HG02763 (cell line): ENCODE data around the gene PITRM1.
A peak's percentile ranks its signal among the peaks of the same experiment; 100 is the strongest.
"Not testable (repeated sequence)": the region's sequence is repeated elsewhere in the genome, so short reads cannot be mapped to it uniquely, and the experiment has no call there.

Experiments used
- ATAC-seq: cut with Tn5 transposase; IDR thresholded peaks from one replicate; pipeline ENCODE4 v1.9.1; 2021; ENCODE audit warnings: mild to moderate bottlenecking, moderate library complexity; ENCODE audit not compliant: unreplicated experiment

The PITRM1 gene

DNA sequence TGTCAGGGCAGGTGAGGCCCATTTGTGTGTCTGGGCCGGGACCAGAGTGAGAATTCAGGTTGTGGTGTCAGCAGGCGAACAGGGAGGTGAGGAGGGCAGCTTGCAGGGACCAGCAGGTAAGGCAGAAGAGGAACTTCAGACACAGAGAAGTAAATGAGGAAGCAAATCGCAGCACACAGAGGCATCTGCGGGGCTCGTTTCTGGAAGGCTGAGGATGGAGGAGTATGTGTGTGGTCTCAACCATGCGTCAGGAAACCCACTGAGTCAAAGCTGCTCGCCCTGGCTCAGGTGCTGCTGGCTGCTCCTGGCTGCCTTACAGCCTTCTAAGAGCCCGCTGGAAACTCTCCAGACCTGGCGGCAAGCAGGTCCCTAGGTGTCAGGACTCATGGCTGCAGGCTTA, 26.9 kb upstream of the PITRM1 start:
- ATAC-seq: no peak

DNA sequence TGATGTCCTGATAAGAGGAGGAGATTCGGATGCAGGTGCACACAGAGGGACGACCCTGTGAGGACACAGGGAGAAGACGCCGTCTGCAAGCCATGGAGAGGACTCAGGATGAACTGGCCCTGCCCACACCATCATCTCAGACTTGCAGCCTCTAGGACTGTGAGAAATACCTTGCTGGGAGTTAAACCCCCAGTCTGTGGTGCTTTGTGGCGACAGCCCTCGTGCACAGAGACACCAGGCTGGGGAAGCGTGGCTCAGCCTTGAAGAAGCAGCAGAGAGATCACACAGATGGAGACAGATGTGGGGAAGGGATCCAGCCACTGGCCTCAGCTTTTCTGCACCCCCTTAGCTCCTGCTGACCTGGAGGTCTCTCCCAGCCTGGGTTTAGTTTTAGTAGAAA, 26.3 kb upstream of the PITRM1 start:
- ATAC-seq: no peak

DNA sequence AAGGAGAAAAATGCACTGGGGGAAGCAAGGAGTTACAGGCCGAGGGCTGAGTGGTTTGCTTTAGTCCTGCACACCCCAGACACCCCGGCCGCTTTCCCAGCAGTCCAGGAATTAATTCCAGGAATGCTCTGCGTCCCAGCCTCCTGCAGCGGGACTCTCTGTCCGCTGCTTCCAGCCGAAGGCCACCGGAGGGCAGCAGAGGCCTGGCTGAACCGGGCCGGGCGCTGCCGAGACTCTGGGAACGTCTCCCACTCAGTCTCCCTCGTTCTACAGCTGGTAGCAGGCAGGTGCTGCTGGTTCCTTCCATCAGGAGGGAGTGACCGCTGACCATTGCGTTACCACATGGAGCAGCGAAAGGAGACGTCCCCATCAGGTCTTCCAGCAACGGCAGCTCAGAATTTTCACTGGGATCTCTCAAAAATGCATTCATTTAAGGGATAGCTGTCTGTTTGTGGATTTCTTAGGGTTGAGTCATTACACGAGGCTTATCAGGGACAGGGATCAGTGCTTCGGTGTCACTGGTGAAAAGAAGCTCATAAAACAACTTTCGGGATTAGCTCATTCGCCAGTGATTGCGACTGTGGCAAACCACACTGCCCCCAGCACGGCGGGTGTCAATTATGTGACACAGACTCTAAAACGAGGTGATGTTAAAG, 24.9 kb upstream of the PITRM1 start:
- peak; percentile 56 for ATAC-seq

DNA sequence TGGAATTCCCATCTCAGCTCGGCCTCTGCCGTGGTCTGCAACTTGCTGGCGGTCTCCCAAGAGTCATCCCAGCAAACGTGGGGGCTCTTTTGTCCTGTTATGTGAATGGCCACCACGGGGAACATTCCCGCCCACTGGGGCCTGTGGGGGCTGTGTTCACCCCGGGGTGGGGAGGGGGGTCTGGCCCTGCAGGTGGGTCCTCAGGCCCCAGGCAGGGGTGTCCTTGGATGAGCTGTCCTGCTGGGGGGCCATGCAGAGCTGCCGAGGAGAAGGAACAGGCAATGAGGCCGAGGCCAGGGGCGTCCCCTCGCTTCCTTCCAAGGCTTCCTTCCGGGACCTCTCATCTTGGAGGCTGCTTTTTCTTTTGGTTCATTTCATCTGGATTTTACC, 24.4 kb upstream of the PITRM1 start:
- no peak for ATAC-seq

DNA sequence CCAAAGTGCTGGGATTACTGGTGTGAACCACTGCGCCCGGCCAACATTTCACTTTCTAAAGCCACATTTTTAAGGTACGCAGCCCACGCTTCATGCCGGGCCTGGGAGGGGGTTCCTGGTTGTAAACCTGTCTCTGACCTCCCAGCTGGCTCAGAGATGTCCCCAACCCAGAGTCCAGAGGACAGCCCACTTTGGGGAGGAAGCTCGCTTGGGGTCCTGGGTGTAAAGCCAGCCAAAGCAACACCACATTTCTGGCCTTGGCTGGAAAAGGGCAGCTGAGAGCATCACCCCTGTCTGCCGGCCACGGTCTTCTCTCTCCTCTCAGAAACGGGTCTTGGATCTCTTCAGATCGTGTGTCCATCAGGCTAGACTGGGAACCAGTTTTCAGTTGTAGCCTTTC, 23.9 kb upstream of the PITRM1 start:
- ATAC-seq: no peak

DNA sequence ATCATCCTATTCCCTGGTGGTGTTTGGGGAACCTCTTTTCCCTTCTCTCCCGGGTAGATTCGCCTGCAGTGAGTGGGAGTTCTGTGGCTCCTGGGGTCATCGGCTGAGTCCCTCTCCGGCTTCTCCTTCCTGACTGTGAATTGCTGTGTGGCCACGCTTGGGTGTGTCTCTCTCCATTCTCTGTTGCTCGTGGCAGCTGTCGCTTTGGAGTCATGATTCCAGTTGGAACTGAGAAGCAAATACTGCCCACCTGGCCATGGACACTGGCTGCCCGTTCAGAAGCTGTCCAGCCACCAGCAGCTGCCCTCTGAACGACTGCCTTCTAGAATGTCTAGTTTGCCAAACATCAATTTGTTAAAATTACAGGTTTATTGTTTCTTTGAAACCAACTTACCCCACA, 23.1 kb upstream of the PITRM1 start:
- ATAC-seq: no peak

DNA sequence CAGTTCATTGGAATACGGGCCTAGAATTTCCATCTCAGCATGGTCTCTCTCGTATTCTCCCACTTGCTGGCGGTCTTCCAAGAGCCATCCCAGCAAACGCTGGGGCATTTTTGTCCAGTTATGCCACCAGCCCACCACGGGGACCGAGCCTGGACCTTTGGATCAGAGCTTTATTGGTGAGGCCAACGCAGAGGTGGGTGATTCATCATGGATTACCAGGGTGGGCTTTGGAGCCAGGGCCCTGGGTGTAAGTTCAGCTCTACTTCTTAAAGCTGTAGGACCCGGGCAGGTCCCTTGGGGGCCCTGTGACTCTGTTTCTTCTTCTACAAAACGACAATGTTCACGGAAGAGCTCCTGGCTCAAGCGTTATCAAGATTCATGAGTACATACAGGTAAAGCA, 22.7 kb upstream of the PITRM1 start:
- ATAC-seq: no peak

DNA sequence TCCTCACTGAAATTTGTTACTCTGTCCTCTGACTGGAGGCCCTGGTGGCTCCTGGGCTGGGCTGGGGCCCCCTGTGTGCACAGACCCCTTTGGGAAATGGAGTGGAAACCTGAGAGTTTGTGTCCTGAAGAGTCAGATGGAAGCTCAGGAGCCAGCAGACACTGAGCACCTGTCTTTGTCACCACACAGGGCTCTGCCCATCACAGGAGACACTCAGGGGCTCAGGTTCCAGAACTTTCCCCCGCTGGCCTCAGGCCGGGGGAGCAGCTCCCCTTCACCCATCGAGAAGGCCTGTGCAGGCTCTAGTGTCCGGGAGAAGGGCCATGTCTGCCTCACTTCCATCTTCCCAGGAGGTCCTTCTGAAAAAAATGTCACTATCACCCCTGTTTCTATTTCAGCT, 22.3 kb upstream of the PITRM1 start:
- ATAC-seq: no peak

DNA sequence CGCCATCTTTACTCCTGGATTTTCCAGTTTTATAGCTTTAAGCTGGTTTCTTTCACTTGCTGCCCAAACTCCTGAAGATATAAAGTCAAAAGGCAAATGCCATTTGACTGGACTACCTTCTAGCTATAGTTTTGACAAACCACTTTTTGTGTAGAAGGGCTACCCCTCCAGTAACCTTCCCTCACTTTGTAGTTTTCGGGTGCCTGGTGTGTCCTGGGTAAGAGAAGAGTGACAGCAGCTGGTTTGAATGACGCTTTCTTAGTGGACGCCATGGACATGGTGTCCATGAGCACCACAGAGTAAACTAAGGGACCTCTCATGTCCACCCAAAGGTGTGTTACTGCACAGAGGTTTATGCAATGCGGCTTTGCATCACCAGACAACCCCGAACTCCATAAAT, 21.2 kb upstream of the PITRM1 start:
- no peak for ATAC-seq

DNA sequence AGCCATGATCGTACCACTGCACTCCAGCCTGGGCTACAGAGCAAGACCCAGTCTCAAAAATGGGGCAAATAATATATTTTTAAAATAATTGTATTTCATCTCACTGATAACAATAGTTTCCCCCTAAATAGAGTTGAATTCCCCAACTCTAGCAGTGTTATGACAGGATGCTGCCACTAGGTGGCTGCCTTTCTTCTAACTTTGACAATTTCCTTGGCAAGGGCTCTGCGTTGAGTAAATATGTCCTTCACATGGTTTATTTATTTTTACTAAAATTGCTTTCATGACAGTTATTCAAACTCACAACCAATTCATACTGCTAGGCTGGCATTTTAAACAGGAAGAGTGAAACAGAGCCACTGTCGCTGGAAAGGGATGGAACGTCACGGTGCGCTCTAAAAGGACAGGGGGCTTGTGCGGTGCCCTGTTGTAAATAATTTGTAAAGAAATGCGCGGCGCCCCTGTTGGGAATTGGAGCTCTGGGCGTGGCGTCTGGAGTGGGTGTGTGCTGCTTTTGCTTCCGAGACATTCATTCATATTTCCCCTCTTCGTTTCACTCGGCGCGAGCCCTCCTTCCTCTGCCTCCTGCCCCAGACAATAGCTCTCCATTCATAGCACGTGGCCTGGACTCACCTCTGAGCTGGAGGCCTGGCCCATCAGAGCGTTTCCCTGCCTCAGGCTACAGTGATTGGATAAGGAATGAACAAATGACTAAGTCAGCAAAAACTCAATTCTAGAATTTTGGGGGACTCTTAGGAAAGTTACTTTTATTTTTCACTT, 20.5 kb upstream of the PITRM1 start:
- no peak for ATAC-seq

DNA sequence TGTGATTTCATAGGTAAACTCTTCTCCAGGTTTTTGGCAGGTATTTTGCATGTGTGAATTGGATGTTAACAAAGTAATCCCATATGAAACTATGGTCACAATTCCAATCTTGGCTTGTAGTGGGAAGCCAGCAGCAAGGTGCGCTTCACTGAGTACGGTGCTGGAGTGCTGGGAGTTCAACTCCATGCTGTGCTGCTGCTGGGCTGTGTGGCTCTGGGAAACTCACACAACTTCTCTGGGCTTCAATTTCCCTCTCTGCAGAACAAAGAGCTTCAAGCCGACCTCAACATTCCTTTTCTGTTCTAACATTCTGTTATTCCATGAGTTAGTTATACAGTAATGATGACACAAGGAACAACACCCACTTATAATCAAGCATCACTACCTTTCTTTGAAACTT, 18.2 kb upstream of the PITRM1 start:
- ATAC-seq: no peak

DNA sequence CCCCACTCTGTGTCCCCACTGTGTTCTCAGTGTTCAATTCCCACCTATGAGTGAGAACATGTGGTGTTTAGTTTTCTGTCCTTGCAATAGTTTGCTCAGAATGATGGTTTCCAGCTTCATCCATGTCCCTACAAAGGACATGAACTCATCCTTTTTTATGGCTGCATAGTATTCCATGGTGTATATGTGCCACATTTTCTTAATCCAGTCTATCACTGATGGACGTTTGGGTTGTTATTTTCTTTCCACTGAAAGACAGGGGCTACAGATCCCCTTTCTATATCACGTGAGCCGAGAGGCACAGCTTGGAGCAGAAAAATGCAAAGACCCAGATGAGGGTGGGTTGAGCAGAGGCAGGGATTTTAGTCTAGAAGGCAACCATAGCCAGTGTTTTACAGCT, 14.6 kb upstream of the PITRM1 start:
- not testable (repeated sequence) for ATAC-seq

DNA sequence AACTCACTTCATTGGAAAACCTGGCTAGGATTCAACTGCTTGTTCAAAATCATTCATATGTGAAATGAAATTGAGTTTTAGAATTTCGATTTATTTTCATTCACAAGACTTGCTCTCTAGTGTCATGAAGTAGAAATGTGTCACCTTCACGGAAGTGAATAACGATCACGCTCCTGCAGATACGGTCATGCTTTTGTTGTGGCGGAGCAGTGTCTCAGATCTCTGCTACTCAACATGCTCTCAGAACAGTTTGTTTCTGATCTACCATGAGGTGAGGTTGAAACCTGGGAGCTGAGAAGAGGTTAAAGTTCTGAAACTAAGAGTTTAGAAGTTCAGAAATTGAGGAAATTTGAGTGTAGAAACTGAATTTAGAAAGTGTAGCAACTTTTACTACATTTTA, 13.8 kb upstream of the PITRM1 start:
- ATAC-seq: no peak

DNA sequence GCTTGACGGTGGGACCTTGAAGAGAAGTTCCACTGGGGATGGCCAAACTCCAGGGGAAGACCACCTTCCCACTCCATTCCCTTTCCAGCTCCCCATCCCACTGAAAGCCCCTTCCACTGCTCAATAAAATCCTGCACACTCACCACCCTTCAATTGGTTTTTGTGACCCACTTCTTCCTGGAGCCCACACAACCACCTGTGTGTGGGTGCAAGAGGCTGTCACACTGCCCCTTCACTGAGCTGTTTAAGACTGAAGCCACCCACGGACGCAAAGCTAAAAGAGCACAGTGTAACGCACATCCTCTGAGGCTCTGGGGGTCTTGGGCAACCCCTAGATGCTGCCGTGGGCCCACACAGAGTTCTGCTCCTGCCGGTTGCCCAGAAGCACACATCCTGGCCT, 12.8 kb upstream of the PITRM1 start:
- ATAC-seq: no peak

DNA sequence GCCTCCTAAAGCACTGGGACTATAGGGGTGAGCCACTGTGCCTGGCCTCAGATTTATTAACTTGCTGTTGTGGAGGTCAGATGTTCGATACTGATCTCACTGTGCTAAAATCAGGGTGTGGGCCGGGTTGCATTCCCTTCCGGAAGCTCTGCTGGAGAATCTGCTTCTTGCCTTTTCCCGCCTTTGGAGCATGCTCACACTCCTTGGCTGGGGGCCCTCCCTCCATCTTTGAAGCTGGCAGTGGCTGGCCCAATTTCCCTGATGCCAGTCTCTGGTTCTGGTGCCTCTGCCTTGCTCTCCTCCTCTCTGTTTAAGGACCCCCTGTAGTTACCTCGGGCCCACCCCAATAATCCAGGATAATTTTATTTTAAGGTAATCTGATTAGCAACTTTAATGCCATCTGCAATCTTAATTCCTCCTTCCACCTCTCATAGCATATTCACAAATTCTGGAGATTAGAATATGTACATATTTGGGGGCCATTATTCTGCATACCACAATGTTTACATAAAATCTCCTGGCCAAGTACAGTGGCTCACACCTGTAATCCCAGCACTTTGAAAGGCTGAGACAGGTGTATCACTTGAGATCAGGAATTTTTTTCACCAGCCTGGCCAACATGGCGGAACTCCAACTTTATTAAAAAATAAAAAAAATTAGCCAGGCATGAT, 7.9 kb upstream of the PITRM1 start:
- no peak for ATAC-seq

DNA sequence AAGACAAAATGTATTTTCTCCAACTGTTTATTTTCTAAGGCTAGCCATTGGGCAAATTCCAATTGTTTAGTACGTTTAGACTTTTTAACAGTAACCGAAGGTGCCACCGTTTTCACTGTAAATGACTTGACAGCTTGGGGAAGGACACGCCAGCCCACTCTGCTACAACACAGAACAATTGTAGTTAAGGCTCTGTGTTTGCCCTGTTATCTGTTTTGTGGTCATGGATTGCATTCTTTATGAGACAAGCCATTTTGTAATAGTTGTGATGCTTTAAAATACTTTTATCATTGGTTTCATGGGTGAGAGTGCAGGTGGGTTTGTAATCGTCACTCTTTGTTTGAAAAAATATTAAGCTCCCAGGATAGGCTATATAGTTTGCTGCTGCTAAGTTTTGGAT, 6.6 kb upstream of the PITRM1 start:
- no peak for ATAC-seq

DNA sequence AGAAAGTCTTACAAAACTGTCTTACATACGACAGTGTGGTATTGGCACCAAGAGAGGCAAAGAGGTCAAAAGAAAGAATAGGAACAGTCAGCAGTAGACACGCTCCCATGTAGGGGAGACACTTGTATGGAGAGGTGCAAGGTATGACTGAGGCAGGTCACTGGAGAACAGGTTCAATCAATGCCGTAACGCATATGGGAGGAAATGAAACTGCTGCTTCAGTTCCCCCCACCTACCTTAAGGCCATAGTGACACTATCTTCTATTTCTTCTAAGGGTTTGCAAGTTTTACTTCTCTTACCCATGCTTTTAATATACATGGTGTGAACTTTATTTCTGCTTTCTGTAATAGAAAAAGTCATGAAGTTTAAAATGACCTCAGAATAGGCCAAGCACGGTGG, 5.5 kb upstream of the PITRM1 start:
- ATAC-seq: no peak

DNA sequence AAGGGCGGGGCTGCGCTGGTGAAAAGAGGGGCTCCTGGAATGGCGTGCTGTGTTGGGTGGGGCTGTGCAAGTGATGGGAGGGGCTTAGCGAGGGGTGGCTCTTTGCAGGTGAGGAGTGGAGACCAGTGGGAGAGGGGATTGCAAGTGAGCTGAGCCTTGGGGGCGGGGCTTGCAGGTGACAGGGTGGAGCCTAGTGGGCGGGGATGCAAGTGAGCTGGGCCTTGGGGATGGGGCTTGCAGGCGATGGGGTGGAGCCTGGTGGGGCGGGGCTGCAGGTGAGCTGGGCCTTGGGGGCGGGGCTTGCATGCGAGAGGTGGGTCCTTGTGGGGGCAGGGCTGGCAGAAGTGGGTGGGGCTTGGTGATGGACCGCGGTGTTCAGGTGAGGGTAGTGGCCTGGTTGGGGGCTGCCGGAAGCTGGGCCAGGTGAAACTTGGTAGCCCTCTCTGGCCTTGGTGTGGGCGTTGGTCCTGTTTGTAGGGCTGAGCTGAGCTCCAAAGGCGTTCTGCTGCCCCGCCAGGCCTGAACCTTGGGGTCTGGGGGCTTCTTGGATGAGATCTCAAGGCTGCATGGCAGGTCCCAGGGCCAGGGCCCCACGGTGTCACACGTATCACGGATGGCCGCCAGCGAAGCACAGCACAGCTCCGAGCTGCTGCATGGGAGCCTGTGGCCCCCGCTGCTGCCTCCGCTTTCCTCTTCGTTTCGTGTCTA, 743 bp upstream of the PITRM1 start:
- ATAC-seq: peak; percentile 17

DNA sequence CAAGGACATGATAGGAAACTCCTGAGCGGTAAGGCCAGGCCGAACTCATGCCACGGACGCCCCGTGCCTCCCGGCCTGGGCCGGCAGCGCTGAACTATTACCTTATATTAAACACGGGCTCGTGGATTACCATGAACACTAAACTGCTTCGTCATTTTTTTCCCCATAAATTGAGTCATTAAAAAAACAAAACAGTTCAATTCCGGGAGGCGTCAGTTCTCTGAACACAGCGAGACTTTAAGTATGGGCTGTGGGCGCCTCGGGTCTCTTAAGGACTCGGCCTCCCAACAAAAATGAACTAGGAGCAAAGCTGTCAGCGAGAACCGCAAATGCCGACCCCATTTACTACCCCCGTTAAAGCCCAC, 519 bp downstream of the PITRM1 start:
- ATAC-seq: no peak

DNA sequence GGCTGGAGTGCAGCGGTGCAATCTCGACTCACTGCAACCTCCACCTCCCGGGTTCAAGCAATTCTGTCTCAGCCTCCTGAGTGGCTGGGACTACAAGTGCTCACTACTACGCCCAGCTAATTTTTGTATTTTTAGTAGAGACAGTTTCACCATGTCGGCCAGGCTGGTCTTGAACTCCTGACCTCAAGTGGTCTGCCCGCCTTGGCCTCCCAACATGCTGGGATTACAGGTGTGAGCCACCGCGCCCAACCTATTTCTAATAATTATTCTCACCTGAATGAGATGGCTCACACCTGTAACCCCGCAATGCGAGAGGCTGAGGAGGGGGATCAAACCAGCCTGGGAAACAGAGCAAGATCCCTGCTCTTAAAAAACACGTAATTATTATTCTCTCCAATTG, 1.1 kb downstream of the PITRM1 start:
- ATAC-seq: not testable (repeated sequence)

DNA sequence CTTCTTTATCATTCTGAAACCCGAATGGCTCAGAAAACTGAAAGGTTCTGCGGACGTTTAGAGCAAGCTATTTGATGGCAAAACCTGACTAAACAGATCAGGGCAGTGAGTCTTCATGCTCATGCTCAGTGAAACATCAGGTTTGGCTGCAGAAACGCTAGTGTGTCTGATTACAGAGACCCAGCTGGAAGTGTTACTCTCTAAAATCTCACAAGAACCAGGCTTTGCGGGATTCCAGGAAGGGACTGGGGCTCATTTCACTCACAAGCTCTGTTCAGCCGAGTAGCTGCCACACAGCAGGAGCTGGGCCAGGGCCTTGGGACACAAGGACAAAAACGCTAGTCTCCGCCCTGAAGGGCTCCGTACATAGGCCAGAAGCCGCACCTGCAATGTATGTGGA, 2.9 kb downstream of the PITRM1 start:
- ATAC-seq: no peak

DNA sequence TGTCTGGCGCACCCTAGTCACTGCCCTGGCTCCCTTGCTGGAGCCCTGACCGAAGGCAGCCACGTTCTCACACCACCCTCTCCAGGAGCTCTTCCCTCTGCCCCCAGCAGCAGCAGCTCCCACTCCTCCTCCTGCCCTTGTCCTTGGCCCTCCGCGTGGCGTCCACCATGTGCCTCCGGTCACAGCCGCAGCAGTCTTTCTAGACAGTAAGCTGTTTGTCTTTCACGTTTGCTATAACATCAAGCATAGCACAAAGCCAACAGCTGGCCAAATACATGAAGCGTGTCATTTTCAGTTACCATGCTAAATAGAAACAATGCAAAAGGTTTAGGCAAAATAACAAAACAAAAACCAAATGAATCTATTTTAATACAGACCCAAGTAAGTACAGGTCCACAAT, 3.3 kb downstream of the PITRM1 start:
- ATAC-seq: no peak
